Measurements from ENCODE around the gene PRKCG. TPM values are rescaled to one million over a fixed set of nuclear protein-coding genes. Genes with fewer than 3 reads are reported as not detected.
"Not testable (repeated sequence)": the region's sequence is repeated elsewhere in the genome, so short reads cannot be mapped to it uniquely, and the experiment has no call there.

The PRKCG gene
- not detected for total RNA-seq
- polyA plus RNA-seq: under 1 TPM in 1 of 2 donors, not detected in 1; 0.07 TPM
- long read RNA-seq, donor 1: 0 reads
- long read RNA-seq, donor 2: 0 reads
- long read RNA-seq, donor 3: 0 reads

- 3 to 4% methylated on average over 42 to 49 of the region's 49 CpGs for WGBS, 2 donors
- peak in 1 of 2 donors; percentile 43 for DNase-seq
- no peaks in the 10 kb centered on the region for H3K9me3 ChIP-seq
- peak within 1 kb of the TSS in 9 of 10 donors; percentile 22 to 54 (median 45) for H3K4me3 ChIP-seq
- peaks cover 0 to under 1% (median 0%) of the 10 kb centered on the region in 9 donors for H3K36me3 ChIP-seq
- intact Hi-C loops (cut with DNase I): loop anchor here in 2 of 10 donors (5.0 kb wide), 1 partner anchor 39 kb away; no protein-coding TSS in a partner anchor
- H3K27me3 ChIP-seq: peaks cover 15 to 68% (median 62%) of the 10 kb centered on the region in 7 donors
- TF ChIP-seq, protein P1, sequence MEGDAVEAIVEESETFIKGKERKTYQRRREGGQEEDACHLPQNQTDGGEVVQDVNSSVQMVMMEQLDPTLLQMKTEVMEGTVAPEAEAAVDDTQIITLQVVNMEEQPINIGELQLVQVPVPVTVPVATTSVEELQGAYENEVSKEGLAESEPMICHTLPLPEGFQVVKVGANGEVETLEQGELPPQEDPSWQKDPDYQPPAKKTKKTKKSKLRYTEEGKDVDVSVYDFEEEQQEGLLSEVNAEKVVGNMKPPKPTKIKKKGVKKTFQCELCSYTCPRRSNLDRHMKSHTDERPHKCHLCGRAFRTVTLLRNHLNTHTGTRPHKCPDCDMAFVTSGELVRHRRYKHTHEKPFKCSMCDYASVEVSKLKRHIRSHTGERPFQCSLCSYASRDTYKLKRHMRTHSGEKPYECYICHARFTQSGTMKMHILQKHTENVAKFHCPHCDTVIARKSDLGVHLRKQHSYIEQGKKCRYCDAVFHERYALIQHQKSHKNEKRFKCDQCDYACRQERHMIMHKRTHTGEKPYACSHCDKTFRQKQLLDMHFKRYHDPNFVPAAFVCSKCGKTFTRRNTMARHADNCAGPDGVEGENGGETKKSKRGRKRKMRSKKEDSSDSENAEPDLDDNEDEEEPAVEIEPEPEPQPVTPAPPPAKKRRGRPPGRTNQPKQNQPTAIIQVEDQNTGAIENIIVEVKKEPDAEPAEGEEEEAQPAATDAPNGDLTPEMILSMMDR (IDR thresholded peaks at IDR 0.05): peak in 8 of 9 donors; percentile 29 to 69 (median 58)
- H3K27ac ChIP-seq: no peak within 1 kb of the TSS
- peaks cover 5 to 38% (median 21%) of the 10 kb centered on the region in 9 donors for H3K4me1 ChIP-seq
- ATAC-seq: no peak
These were observed at the start of gene PRKCG for GRCh38 chr19:53881482-53882390. Gene PRKCG (plus strand): TSS chr19:53882197. CDS start chr19:53882495, 298 bp downstream.

DNA sequence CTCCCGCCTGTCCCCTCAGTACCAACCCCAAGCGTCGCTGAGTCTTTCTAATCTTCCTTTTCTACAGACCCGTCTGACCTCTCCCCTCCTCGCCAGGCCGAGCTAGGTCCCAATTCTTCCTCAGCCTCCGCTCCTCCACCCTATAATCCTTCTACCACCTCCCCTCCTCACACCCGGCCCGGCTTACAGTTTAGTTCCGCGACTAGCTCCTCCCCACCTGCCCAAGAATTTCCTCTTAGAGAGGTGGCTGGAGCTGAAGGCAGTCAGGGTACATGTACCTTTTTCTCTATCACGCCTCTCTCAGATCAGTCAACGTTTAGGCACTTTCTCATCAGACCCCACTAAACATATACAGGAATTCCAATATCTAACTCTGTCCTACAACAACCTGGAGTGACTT is 49.1 kb upstream of the PRKCG start:
- H3K9me3 ChIP-seq; DNase-seq; H3K36me3 ChIP-seq; ATAC-seq; H3K4me3 ChIP-seq; intact Hi-C loops (cut with DNase I); H3K27ac ChIP-seq: not testable (repeated sequence)
- H3K4me1 ChIP-seq: peaks cover 0 to 21% (median 0%) of the 10 kb centered on the region in 9 donors
- WGBS, 2 donors: 17 to 20% methylated on average over 9 of the region's 13 CpGs
- peaks cover 0 to 34% (median 9%) of the 10 kb centered on the region in 7 donors for H3K27me3 ChIP-seq

- intact Hi-C loops (cut with DNase I); H3K27ac ChIP-seq: not testable (repeated sequence)
- 73 to 76% methylated on average over 5 of the region's 5 CpGs for WGBS, 2 donors
These were observed 43.6 kb upstream of the PRKCG start for GRCh38 chr19:53838446-53838845.

GRCh38 chr19:53840241-53840640 is 41.8 kb upstream of the PRKCG start:
- not testable (repeated sequence) for H3K27ac ChIP-seq
- intact Hi-C loops (cut with DNase I): loop anchor here in 8 of 10 donors (5.0 to 10.0 kb wide), 4 partner anchors 42 to 187 kb away; partner anchors contain the start of genes CACNG7 (in 2 of the 8) and PRKCG (in 2 of the 8)

More at GRCh38 chr19:53838446-53838845, 43.6 kb upstream of the PRKCG start:
- DNase-seq, ATAC-seq, H3K4me3 ChIP-seq, H3K9me3 ChIP-seq, H3K36me3 ChIP-seq: not testable (repeated sequence)
- Histone ChIP-seq H3K4me1 (peaks cover 0 to 26% (median 6%) of the 10 kb centered on the region in 9 donors), H3K27me3 (peaks cover 0 to 14% (median 4%) of the 10 kb centered on the region in 7 donors)

GRCh38 chr19:53840914-53841313 is 41.1 kb upstream of the PRKCG start:
- H3K4me3 ChIP-seq, H3K36me3 ChIP-seq, DNase-seq, ATAC-seq, H3K9me3 ChIP-seq: not testable (repeated sequence)
- Histone ChIP-seq H3K27me3 (peaks cover 0 to 14% (median 4%) of the 10 kb centered on the region in 7 donors), H3K4me1 (peaks cover 0 to 36% (median 6%) of the 10 kb centered on the region in 9 donors), H3K27ac (peak overlapping the region in 1 of 10 donors; percentile 7)
- WGBS, 2 donors: 82% methylated on average over 4 of the region's 4 CpGs
- intact Hi-C loops (cut with DNase I): loop anchor here in 8 of 10 donors (1.0 to 10.0 kb wide), 5 partner anchors 41 to 186 kb away; partner anchors contain the start of genes CACNG7 (in 2 of the 8) and PRKCG (in 2 of the 8)

More at GRCh38 chr19:53840241-53840640, 41.8 kb upstream of the PRKCG start:
- H3K4me3 ChIP-seq, H3K36me3 ChIP-seq, DNase-seq, H3K9me3 ChIP-seq, ATAC-seq: not testable (repeated sequence)
- 97 to 98% methylated on average over 12 of the region's 12 CpGs for WGBS, 2 donors
- Histone ChIP-seq H3K4me1 (peaks cover 0 to 35% (median 6%) of the 10 kb centered on the region in 9 donors), H3K27me3 (peaks cover 0 to 14% (median 4%) of the 10 kb centered on the region in 7 donors)

- TF ChIP-seq, protein P1 (IDR thresholded peaks at IDR 0.05): no peak
- Histone ChIP-seq H3K36me3 (no peaks in the 10 kb centered on the region), H3K4me3 (no peak overlapping the region), H3K4me1 (peaks cover 4 to 49% (median 6%) of the 10 kb centered on the region in 9 donors), H3K27me3 (peaks cover 0 to 6% (median 0%) of the 10 kb centered on the region in 7 donors), H3K27ac (no peak overlapping the region), H3K9me3 (no peaks in the 10 kb centered on the region)
- 90 to 91% methylated on average over 9 of the region's 9 CpGs for WGBS, 2 donors
- intact Hi-C loops (cut with DNase I): loop anchor here in 9 of 10 donors (1.0 to 10.0 kb wide), 6 partner anchors 37 to 184 kb away; partner anchors contain the start of genes CACNG7 (in 2 of the 9) and PRKCG (in 2 of the 9)
- DNase-seq (no peak), ATAC-seq (no peak)
These were observed 37.1 kb upstream of the PRKCG start for GRCh38 chr19:53844849-53845246.

Data from heart right ventricle (tissue), 16 donors.